Thyroid gland (tissue), 4 donors: ENCODE data around the gene WDR87.
"Not testable (repeated sequence)": the region's sequence is repeated elsewhere in the genome, so short reads cannot be mapped to it uniquely, and the experiment has no call there.

Experiments used
- CTCF ChIP-seq, 6 experiments: fragments of 200-600 bp in 3 of 6; fragments of 450-650 bp in 3 of 6; sonication (generic) in 3 of 6; IDR thresholded peaks; one replicate each; pipeline ENCODE4 v1.5.1; 2016 to 2019; ENCODE audit warnings: antibody characterized with exemption in 6 of 6, mild to moderate bottlenecking in 2 of 6, inconsistent platforms in 1 of 6, moderate library complexity in 1 of 6
- POLR2A ChIP-seq, 2 donors: fragments of 450-650 bp; IDR thresholded peaks; one replicate each; pipeline ENCODE4 v1.6.1; 2017; ENCODE audit warnings: antibody characterized with exemption in 2 of 2, mild to moderate bottlenecking in 2 of 2, moderate library complexity in 1 of 2

- TF ChIP-seq CTCF, POLR2A (IDR thresholded peaks at IDR 0.05): not testable (repeated sequence)
Observed at GRCh38 chr19:37865930-37866329, 40.5 kb downstream of the WDR87 start.
